ENCODE measurements around the gene DNAH17. TPM values are rescaled to one million over a fixed set of nuclear protein-coding genes. Genes with fewer than 3 reads are reported as not detected.

The DNAH17 gene
- total and polyA plus RNA-seq, 2 of the 8 experiments (the other 6 are each of a cell fraction or from before 2014, with no cell fraction given): 0.14 to 0.67 TPM

DNA sequence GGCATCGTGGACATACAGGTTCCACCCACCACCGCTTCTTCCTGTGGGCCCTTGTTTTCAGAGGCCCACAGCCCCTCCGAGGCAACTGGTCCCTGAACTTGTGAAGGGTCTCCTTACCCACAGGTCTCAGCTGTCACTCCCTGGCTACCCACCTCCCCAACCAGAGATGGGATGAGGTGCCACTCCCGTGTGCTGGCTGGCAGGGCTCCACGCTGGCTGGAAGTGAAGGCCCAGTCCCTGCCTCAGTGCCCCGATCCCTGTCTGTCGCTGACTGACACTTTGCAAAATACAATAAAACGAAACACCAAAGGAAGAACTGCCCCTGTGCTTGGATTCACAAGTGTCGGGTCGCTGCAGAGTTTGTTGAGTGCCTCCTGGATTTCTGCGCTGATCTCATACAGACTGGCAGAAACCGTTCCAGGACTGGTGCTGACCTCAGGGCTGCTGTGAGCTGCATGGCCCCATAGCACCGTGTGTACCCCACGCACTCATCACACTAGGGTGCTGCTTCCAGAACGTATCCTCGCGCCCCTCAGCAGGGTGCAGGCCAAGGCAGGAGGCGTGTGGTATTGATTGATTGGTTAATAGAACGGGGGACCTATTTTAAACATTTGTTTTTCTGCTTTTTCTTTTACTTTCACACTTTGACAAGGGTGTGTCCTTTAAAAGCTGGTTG is 141.7 kb downstream of the DNAH17 start (continued):
- TF ChIP-seq RAD21 (IDR thresholded peaks at IDR 0.05 in 1 of 2, conservative IDR thresholded peaks at IDR 0.05 in 1 of 2; ENCODE audit: low read depth in 2 of 2, low read length in 2 of 2): no peak
- TF ChIP-seq SUZ12 (IDR thresholded peaks at IDR 0.05; ENCODE audit: low read length): no peak
- TF ChIP-seq SP4 (IDR thresholded peaks at IDR 0.05; ENCODE audit: low read length): no peak
- no peak for TF ChIP-seq YY1 (IDR thresholded peaks at IDR 0.05; ENCODE audit: low read depth, low read length)
- no peak for TF ChIP-seq POLR2A (IDR thresholded peaks at IDR 0.05; ENCODE audit: control extremely low read depth in 1 of 2, low read depth in 2 of 2, low read length in 2 of 2)
